ELF-1 (cell line): ENCODE data around the gene MYL6B.

ENCODE experiments used
- DNase-seq: peaks from one replicate; pipeline ENCODE4 v3.0.0-alpha.2; 2016; ENCODE audit warnings: low read depth, low spot score

MYL6B gene

GRCh38 chr12:56152132-56152755 is at the start of gene MYL6B:
Gene MYL6B (plus strand): TSS chr12:56152587. CDS start chr12:56153919, 1,332 bp downstream.
- peak; percentile 93 for DNase-seq

DNA sequence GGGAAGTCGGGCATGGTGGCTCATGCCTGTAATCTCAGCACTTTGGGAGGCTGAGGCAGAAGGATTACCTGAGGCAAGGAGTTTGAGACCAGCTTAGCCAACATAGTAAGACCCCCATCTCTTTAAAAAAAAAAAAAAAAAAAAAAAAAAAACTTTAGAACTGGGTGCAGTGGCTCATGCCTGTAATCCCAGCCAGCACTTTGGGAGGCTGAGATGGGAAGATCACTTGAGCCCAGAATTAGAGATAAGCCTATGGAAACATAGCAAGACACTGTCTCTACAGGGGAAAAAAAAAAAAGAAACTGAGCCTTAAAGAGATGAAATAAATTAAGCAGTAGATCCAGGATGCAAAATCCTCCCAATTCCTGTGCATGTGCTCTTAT is 49.7 kb upstream of the MYL6B start:
- no peak for DNase-seq

DNA sequence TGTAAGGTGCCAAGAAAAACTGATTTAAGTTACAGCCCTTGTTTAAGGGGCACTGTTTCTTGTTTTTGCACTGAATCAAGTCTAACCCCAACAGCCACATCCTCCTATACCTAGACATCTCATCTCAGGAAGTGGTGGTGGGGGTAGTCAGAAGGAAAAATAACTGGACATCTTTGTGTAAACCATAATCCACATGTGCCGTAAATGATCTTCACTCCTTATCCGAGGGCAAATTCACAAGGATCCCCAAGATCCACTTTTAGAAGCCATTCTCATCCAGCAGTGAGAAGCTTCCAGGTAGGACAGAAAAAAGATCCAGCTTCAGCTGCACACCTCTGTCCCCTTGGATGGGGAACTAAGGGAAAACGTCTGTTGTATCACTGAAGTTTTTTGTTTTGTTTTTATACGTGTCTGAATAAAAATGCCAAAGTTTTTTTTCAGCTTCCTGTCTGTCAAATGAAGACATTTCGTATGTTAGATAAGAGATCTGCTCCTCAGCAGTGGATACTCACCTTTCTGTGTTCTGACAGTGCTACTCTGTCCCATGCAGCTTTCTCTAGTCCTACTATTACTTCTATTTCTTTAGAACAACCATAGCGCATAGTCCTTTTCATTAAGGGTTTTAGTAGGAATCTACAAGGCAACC is 49.2 kb upstream of the MYL6B start:
- DNase-seq: no peak

DNA sequence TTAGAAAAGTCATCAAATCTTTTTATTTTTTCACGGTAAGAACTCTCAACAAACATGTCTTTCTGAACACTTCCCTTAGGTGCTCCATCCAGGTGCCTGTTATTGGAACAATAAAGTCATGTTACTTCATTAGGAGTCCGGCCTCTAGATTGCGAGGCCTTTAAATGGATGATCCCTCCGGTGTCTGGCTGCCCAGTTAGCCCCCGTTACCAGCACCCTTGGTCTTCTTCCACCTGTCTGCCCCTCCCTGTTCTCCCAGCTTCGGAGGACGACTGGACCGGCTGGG is 48.6 kb upstream of the MYL6B start:
- DNase-seq: no peak

DNA sequence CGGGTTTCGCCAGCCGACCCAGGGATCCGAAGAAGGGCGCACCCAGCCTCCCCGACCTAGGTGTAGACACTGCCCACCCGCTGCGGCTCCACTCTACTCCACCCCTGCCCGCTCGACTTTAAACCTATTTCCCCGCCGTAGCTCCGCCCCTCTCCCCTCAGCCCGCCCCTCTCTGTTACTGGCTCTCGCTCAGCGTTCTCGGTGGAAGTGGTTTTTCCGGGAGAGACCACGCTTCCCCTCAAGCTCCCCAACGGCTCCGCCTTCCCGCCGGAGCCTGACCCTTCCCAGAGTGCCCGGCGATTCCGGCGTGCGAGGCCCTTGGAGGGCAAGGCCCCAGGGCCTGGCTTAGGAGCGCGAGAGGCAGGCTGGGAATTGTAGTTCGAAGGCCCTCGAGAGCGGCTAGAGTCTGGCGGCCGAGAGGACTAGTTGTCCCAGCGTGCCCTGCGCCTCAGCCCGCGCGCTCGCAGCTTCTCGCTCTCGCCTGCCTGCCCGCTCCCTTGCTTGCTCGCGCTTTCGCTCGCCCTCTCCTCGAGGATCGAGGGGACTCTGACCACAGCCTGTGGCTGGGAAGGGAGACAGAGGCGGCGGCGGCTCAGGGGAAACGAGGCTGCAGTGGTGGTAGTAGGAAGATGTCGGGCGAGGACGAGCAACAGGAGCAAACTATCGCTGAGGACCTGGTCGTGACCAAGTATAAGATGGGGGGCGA is 48.1 kb upstream of the MYL6B start, which contains the start of gene PA2G4:
Gene PA2G4 (plus strand): TSS at position 451 of the 706 bp plus-strand sequence. CDS start 179 bp downstream, at position 630.
- peak; percentile 99 for DNase-seq

DNA sequence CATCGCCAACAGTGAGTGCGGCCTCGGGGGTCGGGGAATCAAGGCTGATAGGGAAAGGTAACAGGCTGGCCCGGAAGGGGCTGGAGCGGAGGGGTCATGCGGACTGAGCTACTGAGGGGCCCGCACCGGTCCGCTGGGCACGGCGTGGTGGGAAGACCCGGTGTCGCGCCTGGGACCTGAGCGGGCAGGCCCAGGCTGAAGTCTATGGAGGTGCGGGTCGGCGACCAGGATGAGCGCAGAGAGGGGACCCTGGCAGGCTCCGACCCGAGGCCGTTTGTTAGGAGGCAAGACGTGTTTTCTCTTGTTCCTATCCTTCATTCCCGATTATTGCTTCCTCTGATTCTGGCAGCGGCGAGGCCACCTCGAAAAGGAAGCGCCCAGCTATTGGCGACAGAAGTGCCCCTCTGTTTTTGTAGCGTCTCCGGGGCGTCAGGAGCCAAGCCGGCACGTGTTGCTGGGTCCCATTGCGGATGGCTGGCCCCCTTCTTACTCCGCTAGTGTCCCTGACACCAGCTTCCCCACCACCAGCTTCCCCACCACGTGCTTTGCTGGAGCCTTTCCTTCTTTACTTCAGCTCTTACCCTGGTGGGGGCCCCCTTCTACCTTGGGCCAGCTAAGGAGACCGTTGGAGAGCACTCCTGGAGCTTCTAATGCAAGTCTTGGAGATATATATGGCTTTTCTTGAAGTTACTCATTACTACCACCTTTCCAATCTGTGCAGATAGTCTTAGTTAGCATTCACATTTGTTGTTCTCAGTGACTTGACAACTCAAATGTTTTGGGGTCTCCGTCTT is 47.4 kb upstream of the MYL6B start:
- peak; percentile 24 for DNase-seq

DNA sequence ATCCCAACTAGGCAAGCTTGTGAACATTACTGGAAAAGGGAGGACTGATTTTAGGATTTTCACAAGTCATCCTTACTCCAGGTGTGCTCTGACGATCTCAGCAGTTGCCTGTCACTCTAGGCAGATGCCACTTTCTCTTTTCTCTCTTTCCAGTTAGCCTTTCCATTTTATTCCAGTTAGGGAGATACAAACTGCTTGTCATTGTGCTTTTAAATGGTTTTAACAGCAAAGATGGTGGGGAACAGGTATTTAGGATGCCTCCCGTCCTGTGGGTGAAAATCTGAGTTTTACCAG is 46.8 kb upstream of the MYL6B start:
- no peak for DNase-seq

GRCh38 chr12:56107242-56107641 is 45.1 kb upstream of the MYL6B start:
- peak; percentile 68 for DNase-seq

- DNase-seq: no peak
These were observed 41.8 kb upstream of the MYL6B start for GRCh38 chr12:56110571-56110970.

DNA sequence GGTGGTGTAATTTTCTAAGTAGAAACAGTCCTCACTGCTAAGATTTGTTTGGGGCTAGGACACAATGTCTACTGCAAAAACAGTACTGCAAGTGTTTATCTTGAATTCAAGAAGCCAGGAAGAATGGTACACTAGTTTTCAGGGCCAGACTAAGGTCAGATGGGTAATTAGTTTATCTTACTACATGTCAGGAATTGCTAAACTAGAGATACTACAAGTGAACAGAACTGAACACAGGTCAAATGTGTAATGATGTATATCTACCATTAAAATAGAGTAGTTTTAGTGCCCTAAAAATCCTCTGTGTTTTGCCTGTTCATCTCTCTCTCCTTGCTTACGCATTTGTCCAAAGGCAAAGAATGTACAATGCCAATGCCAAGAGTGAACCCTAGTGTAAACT is 38.3 kb upstream of the MYL6B start:
- DNase-seq: no peak

DNA sequence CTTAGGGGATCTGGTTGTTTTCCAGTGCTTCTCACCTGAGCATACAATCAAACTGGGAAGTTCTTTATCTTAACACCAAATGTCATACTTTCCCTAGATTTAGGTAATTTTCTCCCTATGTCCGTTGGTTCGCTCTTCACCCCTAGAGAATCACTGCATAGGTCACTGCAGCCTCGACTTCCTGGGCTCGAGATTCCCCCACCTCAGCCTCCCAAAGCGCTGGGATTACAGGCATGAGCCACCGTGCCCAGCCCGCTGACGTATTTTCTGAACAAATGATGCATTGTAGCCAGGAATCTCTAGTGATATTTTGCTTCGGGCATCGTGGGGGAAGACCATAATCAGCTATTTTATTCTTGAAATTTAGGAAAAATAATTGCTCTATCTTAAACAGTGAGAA is 37.1 kb upstream of the MYL6B start:
- peak; percentile 62 for DNase-seq

GRCh38 chr12:56116267-56117081 is 35.9 kb upstream of the MYL6B start, which contains the start of gene RPL41:
Gene RPL41 (plus strand): TSS chr12:56116633.
- peak; percentile 98 for DNase-seq

- peak; percentile 7 for DNase-seq
These were observed 35.2 kb upstream of the MYL6B start for GRCh38 chr12:56117082-56117706.

DNA sequence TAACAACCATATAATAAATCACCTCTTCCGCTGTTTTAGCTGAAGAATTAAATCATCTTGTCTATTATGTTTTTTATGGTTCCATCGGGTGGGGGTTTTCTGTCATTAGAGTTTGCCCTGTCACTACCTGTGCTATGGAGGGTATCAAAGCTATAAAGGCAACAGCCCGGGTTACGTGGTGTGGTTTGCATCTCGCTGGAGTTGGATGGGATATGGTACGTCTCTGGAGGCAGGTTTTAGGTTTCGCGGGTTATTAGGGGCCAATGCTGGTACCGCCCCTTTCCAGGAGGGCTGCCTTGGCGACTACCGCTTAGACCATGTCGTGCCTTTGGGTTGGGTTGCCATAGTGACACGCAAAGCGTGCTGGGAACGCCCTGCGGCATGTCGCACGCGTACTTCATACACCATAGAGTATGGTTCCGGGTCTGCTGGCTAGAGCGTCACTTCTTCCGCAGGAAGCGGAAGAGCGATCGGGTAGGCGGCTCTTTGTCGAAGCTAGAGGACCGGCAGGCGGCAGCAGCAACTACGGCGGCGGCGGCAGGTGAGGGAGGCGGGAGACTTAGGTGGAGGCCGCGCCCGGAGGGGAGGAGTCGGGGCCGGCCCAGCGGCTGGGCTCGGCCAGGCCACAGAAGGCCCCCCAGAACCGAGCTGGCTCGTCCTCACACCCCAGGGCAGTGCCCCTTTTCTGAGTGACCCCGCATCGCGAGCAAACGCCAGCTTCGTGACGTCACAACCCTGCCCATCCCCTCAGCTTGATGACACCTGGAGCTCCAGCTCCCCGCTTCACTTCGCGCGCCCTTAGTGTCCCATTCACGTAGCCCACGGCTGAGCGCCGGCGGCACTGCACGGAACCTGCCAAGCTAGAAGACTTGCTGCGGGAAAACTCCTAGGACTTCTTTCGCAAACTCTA is 34.4 kb upstream of the MYL6B start, which contains the start of gene ZC3H10:
Gene ZC3H10 (plus strand): TSS at position 489 of the 910 bp plus-strand sequence. CDS start 2,297 bp downstream, outside the sequence.
- peak; percentile 100 for DNase-seq

- DNase-seq: no peak
These were observed 33.6 kb upstream of the MYL6B start for GRCh38 chr12:56118688-56119357.

DNA sequence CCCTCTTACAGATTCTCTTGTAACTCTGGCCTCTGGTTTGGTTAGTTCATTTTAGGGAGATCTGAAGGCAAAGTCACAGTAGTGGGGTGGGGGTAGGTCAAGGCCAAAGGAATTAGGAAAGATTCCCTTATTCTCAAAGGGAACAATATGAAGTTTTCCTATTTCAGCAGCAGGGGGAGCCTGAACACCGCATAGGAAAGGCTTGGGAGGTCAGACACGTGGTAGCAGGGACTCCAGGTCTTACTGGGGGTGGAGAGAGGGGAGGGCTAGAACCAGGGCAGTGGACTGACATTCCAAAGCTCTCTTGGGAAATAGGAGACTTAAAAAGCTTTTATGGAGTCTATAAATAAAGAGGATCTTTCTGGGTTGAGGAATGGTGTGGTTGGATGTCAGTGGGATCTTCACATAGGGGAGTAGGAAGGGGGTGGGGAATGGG is 33.0 kb upstream of the MYL6B start:
- peak; percentile 88 for DNase-seq

DNA sequence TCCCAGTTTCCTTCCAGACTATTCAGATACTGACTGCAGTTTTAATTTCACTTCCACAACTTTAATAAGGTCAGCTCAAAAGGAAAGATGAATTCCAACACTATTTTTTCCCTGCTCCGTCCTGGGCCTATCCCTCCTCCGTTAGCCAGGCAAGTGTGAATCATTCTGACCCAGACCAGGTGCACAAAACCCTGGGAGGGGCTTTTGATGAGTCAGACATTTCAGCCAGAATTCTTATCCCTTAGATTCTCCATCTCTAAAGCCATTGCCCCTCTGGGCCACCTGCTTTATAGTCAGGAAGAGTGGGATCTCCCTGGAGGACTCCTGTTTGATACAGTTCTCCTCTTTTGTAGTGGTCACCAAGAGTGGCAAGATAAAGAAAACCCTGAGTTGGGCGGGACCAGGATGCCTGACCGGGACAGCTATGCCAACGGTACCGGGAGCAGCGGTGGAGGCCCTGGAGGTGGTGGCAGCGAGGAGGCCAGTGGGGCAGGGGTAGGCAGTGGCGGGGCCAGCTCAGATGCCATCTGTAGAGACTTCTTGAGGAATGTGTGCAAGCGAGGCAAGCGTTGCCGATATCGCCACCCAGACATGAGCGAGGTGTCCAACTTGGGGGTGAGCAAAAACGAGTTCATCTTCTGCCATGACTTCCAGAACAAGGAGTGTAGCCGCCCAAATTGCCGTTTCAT is 32.1 kb upstream of the MYL6B start:
- DNase-seq: no peak

GRCh38 chr12:56121204-56121870 is 31.1 kb upstream of the MYL6B start:
- DNase-seq: no peak
